ENCODE data around the gene GRK5.

The GRK5 gene

GRCh38 chr10:119401671-119402395 is 194.5 kb downstream of the GRK5 start:
- H3K9me3 Mint-ChIP-seq: no peaks in the 10 kb centered on the region
- no peak overlapping the region for H3K4me3 Mint-ChIP-seq
- peaks cover 13% of the 10 kb centered on the region for H3K27me3 Mint-ChIP-seq (ENCODE audit: low read depth)
- H3K27ac Mint-ChIP-seq: peak overlapping the region in 2 of 3 experiments; percentile 1 to 73
- peaks cover 9% of the 10 kb centered on the region for H3K36me3 Mint-ChIP-seq (ENCODE audit: low read depth)
- peaks cover 34% of the 10 kb centered on the region for H3K4me1 Mint-ChIP-seq
- no peak for TF ChIP-seq CTCF (IDR thresholded peaks at IDR 0.05; ENCODE audit: unreplicated experiment in 3 of 3)

DNA sequence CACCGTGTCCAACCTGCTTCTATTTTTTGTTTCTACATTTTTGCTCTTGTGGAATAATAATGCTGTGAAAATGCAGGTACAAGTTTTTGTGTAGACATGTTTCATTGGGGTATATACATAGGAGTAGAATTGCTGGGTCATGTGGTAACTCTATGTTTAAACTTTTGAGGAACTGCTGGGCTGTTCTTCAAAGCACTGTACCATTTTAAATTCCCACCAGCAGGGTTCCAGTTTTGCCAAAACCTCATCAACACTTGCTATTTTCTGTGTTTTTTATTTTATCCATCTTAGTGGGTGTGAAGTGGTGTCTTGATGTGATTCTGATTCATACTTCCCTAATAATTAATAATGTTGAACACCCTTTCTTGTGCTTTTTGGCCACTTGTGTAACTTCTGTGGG is 196.6 kb downstream of the GRK5 start:
- H3K9me3 Mint-ChIP-seq: no peaks in the 10 kb centered on the region
- no peak overlapping the region for H3K4me3 Mint-ChIP-seq
- H3K36me3 Mint-ChIP-seq (ENCODE audit: low read depth): peaks cover 3% of the 10 kb centered on the region
- TF ChIP-seq CTCF (IDR thresholded peaks at IDR 0.05; ENCODE audit: unreplicated experiment in 3 of 3): no peak
- H3K4me1 Mint-ChIP-seq: peaks cover 40% of the 10 kb centered on the region
- H3K27ac Mint-ChIP-seq: peak overlapping the region in 1 of 3 experiments; percentile 39
- H3K27me3 Mint-ChIP-seq (ENCODE audit: low read depth): peaks cover 13% of the 10 kb centered on the region

- H3K27me3 Mint-ChIP-seq (ENCODE audit: low read depth): peaks cover 9% of the 10 kb centered on the region
- no peak for TF ChIP-seq CTCF (IDR thresholded peaks at IDR 0.05; ENCODE audit: unreplicated experiment in 3 of 3)
- H3K27ac Mint-ChIP-seq: peak overlapping the region in 1 of 3 experiments; percentile 29
- no peaks in the 10 kb centered on the region for H3K36me3 Mint-ChIP-seq (ENCODE audit: low read depth)
- H3K4me1 Mint-ChIP-seq: peaks cover 36% of the 10 kb centered on the region
- no peak overlapping the region for H3K4me3 Mint-ChIP-seq
- H3K9me3 Mint-ChIP-seq: no peaks in the 10 kb centered on the region
Observed at GRCh38 chr10:119404719-119405519, 197.5 kb downstream of the GRK5 start.

DNA sequence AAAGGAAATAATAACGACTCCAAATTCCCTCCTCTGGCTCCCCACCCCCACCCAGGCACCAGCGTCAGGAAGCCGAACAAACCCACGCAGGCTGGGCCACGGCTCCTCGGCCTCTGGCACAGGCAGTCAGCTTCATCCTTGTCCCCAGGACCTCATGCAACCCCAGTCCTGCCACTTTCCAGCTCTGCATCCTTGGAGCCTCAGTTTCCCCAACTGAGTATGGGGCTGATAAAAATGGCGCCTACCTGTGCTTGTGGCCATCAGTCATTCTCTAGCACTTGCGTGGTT is 198.1 kb downstream of the GRK5 start:
- TF ChIP-seq CTCF (IDR thresholded peaks at IDR 0.05; ENCODE audit: unreplicated experiment in 3 of 3): no peak
- Mint-ChIP-seq H3K4me3 (no peak overlapping the region), H3K4me1 (peaks cover 36% of the 10 kb centered on the region), H3K36me3 (ENCODE audit: low read depth) (no peaks in the 10 kb centered on the region), H3K27ac (peak overlapping the region in 1 of 3 experiments; percentile 29), H3K9me3 (no peaks in the 10 kb centered on the region), H3K27me3 (ENCODE audit: low read depth) (peaks cover 11% of the 10 kb centered on the region)

- Mint-ChIP-seq H3K4me1 (peaks cover 39% of the 10 kb centered on the region), H3K27me3 (ENCODE audit: low read depth) (peaks cover 14% of the 10 kb centered on the region), H3K9me3 (no peaks in the 10 kb centered on the region), H3K27ac (no peak overlapping the region), H3K4me3 (no peak overlapping the region), H3K36me3 (ENCODE audit: low read depth) (no peaks in the 10 kb centered on the region)
- TF ChIP-seq CTCF (IDR thresholded peaks at IDR 0.05; ENCODE audit: unreplicated experiment in 3 of 3): no peak
Observed at GRCh38 chr10:119406137-119406536, 198.8 kb downstream of the GRK5 start.
